ENCODE measurements around the gene PALD1. TPM values are rescaled to one million over a fixed set of nuclear protein-coding genes. Genes with fewer than 3 reads are reported as not detected.
"Not testable (repeated sequence)": the region's sequence is repeated elsewhere in the genome, so short reads cannot be mapped to it uniquely, and the experiment has no call there.

The PALD1 gene
- polyA plus RNA-seq, 1 donor: 10.1 TPM

DNA sequence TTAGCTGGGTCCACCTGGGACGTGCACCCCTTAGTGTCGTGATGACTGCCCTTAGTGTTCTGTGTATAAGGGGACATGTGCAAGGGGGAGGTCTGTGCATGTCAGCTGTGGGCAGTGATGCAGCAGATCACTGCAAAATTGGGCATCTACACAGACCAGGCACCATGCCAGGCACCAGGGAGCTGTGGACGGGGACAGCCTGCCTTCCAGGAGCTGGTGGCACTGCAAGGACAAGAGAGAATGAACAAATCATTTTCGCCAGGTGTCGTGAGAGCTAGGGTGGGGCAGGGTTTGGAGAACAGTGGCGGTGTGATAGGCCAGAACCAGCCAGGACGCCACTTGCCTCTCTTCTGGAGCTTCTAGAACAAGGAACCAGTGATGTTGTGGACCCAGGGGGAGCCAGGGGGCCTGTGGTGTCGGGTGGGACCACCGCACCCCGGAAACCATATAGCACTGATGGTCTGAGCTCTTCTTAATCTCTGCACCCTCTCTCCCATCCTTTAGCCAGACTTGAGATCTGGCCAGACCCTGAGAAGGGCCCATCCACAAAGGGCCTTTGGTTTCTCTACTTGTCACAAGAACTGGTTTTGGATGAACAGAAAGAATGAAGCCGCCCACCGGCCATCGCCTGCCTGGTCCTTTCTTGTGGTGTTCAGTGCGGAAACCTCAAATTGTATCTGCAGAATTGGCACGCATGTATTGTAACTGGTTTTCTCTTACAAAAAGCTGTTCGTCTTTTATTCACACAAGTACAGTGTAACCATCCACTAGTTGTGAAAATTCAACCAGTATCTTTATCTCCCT lies 93.3 kb downstream of the PALD1 start:
- DNase-seq: no peak

DNA sequence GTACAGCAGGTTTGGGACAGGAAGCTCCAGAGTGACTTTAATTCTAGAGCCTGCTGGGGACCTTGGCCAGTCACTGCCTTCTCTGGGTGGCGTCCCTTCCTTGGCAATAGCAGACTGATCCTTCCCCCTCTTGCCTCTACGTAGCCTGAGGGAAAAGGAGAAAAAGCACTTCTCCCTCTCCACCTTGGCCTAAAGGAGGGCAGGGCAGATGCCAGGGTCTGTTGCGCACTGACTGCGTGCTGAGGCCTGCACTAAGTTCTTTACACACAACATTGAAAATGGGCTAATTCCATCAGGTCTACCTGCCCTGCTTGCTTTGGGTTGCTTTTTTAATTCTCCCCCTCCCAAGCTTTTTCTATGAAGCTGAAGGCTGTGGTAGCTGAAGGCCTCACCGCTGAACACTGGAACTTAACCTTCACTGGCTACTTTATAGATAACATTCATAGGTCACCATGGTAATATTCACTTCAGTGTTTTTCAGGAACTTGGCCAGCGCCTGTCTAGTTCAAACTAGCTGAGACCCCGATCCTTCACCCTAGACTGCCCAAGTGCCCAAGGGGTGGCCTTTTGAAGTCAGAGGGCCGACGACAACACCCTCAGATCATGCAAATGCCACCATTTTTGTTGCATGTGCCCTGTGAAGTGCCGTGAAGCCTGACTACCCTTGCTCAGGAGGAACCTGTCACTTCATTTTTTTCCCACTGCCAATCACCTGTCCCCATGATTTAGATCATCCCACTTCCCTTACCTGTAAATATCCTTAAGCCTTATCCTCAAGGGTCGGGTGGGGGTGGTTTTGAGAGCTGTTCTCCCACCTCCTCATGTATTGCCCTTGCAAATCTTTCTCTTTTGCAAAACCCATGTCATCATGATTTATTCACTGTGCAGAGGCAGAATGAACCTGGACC lies 95.3 kb downstream of the PALD1 start:
- no peak for DNase-seq

GRCh38 chr10:70575486-70575873 lies 96.9 kb downstream of the PALD1 start:
- no peak for DNase-seq

GRCh38 chr10:70575874-70576802 lies 97.6 kb downstream of the PALD1 start:
- DNase-seq: no peak

DNA sequence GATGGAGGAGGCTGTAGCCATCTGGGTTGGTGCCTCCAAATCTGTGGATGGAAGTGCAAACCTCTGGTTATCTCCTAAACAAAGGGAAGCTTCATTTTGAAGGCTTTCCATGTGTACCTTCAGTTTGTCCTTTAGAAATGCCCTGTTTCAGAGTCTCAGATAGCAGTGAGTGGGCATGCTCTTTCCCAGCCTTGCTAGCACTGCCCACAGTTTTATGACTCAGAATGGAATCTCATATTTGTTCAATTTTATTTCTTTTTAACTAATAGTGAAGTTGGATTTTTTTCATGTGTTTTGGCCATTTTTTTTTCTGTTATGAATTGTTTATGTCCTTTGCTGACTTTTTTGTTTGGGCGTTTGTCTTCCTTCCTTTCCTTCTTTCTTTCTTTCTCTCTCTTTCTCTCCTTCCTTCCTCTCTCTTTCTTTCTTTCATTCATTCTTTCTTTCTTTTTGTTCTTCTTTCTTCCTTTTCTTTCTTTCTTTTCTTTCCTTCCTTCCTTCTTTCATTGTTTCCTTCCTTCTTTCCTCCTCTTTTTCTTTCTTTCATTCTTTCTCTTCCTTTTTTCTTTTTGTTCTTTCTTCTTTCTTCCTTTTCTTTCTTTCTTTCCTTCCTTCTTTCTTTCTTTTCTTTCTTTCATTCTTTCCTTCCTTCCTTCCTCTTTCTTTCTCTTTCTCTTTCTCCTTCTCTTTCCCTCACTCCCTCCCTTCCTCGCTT lies 98.4 kb downstream of the PALD1 start:
- no peak for DNase-seq

DNA sequence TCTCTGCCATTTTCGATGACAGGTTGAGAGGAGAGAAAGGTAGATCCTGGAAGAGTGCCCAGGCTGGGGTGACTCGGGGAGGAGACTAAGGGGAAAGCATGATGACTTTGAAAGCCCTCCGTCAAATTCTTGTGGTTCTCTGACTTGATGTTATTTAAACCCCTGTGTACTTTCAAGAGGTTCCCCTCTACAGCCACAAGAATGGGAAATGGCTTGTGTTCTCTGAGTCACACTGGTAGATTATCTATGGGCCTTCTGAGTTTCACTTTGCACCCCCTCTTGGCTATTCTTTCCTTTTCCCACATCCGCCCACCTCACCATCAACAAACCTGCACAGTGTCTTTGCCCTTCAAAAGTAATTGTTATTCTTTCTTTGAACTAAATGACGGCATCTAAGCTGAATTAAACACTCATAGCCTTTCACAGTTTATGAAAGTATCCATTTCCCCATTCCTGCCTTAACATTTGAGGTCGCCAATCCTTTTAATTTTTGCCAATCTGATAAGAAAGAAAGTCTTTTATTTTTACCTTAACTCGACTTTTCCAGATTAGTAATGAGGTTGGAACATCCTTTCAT lies 99.9 kb downstream of the PALD1 start:
- DNase-seq: no peak

- no peak for DNase-seq
These were observed 100.9 kb downstream of the PALD1 start for GRCh38 chr10:70579234-70580002.

GRCh38 chr10:70581176-70581575 lies 102.6 kb downstream of the PALD1 start:
- DNase-seq: not testable (repeated sequence)

DNA sequence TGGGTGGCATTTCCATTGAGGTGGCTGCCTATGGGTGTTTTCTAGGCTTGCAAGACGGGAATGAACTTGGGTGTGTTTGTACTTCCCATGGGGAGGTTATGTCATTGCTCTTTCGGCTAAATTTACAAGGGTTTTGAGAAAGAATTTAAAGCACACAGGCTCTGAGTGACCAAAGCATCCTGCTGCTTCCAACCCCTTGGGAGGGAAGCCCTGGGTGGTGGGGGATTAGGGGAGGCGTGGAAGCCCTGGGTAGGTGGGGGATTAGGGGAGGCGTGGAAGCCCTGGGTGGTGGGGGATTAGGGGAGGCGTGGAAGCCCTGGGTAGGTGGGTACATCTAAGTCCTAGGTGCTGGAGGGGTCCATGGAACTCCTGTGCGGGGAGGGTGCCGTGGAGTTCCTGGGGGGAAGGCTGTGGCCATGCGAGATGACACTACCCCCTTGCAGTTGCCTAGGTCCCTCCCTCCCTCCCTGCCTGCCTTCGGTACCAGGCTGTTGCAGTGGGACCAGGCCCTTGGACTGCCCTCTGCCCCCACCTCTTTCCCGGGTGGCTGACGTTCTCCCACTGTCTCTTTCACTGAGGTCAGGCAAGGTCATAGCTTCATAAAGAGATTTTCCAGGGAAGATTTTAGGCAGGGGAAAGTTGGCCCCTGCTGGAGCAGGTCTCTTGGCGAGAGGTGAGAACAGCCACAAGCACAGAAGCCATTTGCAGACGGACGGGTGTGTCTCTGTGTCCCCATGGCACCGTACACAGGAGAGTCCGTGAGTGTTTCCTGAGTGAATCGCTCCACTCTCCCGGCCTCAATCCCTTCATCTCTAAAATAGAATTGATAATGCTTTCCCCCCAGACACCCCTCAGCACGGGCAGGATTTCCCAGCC lies 104.5 kb downstream of the PALD1 start:
- DNase-seq: no peak

DNA sequence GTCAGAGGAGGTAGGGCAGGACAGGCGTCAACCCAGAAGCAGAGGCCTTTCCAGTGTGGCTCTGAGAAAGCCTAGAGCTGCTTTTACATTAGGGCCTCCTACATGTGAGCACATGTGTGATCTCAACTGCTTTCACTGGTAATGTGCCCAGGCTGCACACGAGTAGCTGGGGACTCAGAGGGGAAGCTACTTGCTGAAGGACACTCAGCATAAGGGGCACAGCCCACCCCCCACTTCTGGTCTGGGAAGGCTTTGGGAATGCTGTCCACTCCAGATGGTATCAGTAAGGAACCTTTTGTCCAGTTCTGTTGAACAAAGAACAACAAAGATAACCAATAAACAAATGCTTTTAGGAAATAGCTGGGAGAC lies 105.1 kb downstream of the PALD1 start:
- no peak for DNase-seq

DNA sequence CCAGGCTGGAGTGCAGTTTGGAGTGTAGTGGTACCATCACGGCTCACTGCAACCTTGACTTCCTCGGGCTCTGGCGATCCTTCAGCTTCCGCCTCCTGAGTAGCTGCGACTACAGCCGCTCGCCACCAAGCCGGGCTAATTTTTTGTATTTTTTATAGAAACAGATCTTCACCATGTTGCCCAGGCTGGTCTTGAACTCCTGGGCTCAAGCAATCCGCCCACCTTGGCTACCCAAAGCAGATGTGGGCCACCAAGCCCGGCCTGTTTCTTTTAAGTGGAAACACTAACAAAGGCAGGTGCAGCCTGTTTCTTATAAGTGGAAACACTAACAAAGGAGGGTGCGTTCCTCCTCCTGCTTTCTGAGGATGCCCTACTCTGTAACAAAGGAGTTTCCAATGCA lies 105.8 kb downstream of the PALD1 start:
- DNase-seq: no peak

DNA sequence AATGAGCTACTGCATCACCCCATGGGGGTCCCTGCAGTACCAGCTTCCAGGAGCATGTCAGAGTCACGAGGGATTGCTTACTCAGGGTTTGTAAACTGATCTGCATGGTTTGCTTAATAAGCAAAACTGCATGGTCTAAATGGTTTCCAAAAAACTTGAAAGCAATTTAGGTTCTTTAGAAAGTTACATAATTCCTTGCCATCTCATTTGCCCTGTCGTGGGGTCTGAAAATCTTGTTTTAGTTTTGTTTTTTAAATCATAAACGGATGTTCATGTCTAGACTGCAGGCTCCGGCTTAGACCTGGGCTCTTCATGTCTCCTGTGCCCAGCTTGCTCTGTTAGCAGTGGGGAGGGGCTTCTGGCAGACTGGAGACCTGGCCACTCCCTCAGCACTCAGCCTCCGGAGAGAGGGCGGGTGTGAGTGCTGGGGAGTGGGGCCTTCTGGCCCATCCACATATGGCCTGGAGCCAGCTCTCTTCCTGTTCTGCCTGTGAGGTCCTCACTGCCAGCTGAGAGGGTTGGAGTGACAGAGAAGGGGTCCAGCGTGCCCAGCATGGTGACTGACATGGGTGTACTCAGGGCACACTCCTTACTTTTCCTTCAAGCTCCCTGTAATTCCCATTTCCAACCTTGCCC lies 106.5 kb downstream of the PALD1 start:
- peak; percentile 68 for DNase-seq

DNA sequence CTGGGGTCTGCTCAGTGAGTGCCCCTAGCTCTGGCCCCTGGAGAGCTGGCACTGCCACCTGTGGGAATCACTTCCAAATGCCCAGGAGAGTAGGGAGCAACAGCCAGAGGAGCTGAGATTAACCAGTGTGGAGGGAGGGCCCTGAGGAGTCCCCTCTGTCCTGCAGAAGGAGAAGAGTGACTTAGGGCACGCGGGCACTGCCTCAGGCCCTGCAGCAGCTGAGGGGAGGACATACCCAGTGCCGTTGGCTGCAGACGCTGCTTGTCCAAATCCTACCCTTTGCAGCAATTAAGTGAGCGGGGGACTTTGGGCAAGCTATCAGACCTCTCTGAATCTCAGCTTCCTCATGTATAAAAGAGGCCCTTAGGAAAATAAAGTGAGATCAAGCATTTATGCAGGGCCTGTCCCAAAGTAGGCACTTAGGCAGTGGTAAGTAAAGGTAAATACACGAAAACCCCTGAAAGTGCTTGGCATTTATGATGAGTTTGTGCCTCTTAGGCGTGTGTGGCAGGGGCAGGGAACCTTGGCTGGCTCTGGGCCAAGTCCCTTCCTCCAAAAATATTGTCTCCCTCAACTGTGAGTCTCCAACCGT lies 107.1 kb downstream of the PALD1 start:
- no peak for DNase-seq

DNA sequence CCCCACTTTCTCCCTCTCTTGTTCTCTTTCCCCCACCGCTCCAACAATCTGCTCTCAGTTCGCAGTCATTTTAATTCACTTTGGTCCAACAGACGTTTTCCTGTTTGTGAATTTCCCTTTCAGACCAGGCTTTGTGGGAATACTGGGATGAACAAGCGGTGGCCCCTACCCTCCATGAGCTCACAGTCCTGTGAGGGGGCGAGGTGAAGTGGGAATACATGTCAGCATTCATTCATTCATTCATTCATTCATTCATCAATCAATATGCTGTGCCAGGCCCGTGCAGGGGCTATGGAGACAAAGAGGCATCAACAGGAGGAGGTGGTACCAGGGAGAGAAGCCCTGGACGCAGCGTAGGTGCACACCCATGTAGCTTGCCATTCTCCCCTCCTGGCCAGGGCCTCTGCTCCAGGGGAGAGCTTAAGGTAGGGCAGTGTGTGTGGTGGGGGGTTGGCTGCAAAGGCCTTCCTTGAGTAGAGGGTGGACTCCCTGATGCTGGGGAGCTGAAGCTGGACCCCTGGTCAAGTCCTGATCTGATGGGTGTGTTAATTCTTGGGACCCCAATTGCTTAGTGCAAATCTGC lies 107.9 kb downstream of the PALD1 start:
- no peak for DNase-seq

DNA sequence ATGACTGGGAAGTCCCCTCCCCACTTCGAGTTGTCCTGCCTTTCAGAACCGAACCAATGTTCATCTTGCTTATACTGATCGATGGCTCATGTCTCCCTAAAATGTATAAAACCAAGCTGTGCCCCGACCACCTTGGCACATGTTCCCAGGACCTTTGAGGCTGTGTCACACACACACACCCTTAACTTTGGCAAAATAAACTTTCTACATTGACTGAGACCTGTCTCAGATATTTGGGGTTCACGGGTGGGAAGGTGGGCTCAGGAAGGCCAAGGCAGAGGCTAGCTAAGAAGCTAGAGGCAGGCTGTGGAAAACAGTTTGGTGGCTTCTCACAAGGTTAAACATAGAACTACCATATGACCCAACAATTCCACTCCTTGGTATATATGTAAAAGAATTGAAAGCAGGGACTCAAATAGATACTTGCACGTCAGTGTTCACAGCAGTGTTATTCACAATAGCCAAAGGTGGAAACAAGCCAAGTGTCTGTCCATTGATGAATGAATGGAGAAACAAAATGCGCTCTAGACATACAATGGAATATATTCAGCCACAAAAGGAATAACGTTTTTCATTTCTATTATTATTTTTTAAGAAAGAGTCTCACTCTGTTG lies 108.6 kb downstream of the PALD1 start:
- no peak for DNase-seq

DNA sequence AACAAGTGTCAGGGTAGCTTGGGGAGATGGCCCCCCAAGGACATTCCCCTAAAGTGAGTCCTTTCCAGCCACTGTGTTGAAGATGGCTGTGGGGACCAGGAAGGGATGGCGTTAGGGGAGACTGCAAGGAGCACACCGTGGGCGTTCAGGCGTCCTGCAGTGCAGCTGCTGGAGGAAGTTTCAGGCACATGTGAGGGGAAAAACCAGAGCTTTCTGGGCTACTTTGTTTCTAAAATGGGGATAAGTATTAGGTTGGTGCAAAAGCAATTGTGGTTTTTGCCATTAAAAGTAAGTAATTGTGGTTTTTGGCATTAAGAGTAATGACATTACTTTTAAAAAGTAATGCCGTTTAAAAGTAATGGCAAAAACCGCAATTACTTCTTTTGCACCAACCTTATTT lies 109.7 kb downstream of the PALD1 start:
- DNase-seq: no peak

GRCh38 chr10:70588859-70589570 lies 110.4 kb downstream of the PALD1 start:
- no peak for DNase-seq
